Measurements from ENCODE around the gene PPOX.

PPOX gene

DNA sequence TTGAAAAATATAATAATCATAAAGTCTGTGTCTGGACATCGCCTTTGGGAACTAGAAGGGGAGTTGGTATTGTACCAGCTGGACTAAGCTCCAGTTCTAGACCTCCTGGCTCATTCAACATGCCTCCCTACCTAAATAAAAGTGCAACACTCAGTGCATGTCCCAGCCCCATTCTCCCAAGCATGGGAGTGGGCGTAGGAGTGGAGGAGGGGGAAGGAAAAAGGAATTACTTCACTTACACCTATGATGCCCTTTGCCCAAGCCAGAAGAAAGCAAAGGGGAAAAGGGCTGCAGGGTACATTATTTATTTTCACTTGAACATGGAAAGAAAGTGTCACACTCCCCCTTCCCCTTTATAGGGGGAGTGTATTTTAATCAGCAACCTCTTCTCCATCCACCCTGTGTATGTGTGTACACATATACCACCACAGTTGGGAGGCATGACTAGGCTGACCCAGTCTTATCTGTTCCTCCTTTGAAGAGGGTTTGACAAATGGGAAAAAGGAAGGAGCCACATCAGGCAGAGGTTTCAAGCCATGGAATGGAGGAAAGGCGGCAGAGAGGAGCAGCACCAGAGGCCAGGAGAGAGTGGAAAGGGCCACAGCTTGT is 45.1 kb upstream of the PPOX start:
- Histone ChIP-seq H3K36me3 (ENCODE audit: insufficient read depth, low read length) (peaks cover 64% of the 10 kb centered on the region), H2AFZ (ENCODE audit: low read length) (no peak overlapping the region), H3K9me3 (ENCODE audit: low read length) (no peaks in the 10 kb centered on the region), H3K4me1 (ENCODE audit: insufficient read depth, low read length, severe bottlenecking) (peaks cover 26% of the 10 kb centered on the region), H4K20me1 (ENCODE audit: insufficient read depth, low read length) (no peaks in the 10 kb centered on the region), H3K27ac (ENCODE audit: low read depth, low read length, poor library complexity, severe bottlenecking) (no peak overlapping the region), H3K27me3 (ENCODE audit: insufficient read depth, low read length) (no peaks in the 10 kb centered on the region), H3K9me2 (ENCODE audit: low read depth, low read length) (no peaks in the 10 kb centered on the region), H3K4me3 (ENCODE audit: low read depth, low read length, poor library complexity, severe bottlenecking) (no peak overlapping the region), H3K4me2 (ENCODE audit: low read length) (no peak overlapping the region), H3K79me2 (ENCODE audit: insufficient read depth, low read length) (peaks cover 16% of the 10 kb centered on the region), H3F3A (ENCODE audit: insufficient read depth, low read length) (no peaks in the 10 kb centered on the region), H3K9ac (ENCODE audit: low read length) (no peak overlapping the region)
- no peak for TF ChIP-seq CTCF (IDR thresholded peaks at IDR 0.05; ENCODE audit: low read length)
- TF ChIP-seq EZH2 (IDR thresholded peaks at IDR 0.05; ENCODE audit: borderline replicate concordance, low read length): no peak

- no peak overlapping the region for H3K4me2 ChIP-seq (ENCODE audit: low read length)
- TF ChIP-seq CTCF (IDR thresholded peaks at IDR 0.05; ENCODE audit: low read length): no peak
- no peak for TF ChIP-seq EZH2 (IDR thresholded peaks at IDR 0.05; ENCODE audit: borderline replicate concordance, low read length)
- no peak overlapping the region for H3K9ac ChIP-seq (ENCODE audit: low read length)
- peaks cover 9% of the 10 kb centered on the region for H3K79me2 ChIP-seq (ENCODE audit: insufficient read depth, low read length)
- H3K9me2 ChIP-seq (ENCODE audit: low read depth, low read length): no peaks in the 10 kb centered on the region
- peaks cover 63% of the 10 kb centered on the region for H3K36me3 ChIP-seq (ENCODE audit: insufficient read depth, low read length)
- H3K4me3 ChIP-seq (ENCODE audit: low read depth, low read length, poor library complexity, severe bottlenecking): no peak overlapping the region
- H2AFZ ChIP-seq (ENCODE audit: low read length): no peak overlapping the region
- H3K27me3 ChIP-seq (ENCODE audit: insufficient read depth, low read length): no peaks in the 10 kb centered on the region
- H4K20me1 ChIP-seq (ENCODE audit: insufficient read depth, low read length): no peaks in the 10 kb centered on the region
- H3K27ac ChIP-seq (ENCODE audit: low read depth, low read length, poor library complexity, severe bottlenecking): no peak overlapping the region
- no peaks in the 10 kb centered on the region for H3F3A ChIP-seq (ENCODE audit: insufficient read depth, low read length)
- peaks cover 19% of the 10 kb centered on the region for H3K4me1 ChIP-seq (ENCODE audit: insufficient read depth, low read length, severe bottlenecking)
- no peaks in the 10 kb centered on the region for H3K9me3 ChIP-seq (ENCODE audit: low read length)
Observed at GRCh38 chr1:161121834-161122233, 44.4 kb upstream of the PPOX start.

DNA sequence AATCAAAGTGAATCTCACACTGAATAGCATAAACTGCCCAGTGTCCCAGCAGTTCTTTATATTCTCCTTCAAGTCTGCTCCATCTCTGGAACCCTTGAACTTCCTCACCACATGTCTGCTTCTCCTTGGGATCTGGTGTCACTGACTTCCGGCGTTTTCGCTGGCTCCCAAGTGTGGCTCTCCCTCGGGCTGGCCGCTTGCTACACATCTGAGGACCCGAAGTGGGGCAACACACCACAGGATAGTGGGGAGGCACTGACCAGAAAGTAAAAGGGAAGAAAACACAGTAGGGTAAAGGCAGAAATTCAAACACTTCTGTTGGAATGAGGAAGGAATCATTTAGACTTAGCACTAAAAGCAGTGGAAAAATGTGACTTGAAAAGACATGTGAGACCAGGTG is 43.3 kb upstream of the PPOX start:
- no peaks in the 10 kb centered on the region for H3F3A ChIP-seq (ENCODE audit: insufficient read depth, low read length)
- H3K79me2 ChIP-seq (ENCODE audit: insufficient read depth, low read length): no peaks in the 10 kb centered on the region
- H3K9me3 ChIP-seq (ENCODE audit: low read length): no peaks in the 10 kb centered on the region
- H3K4me2 ChIP-seq (ENCODE audit: low read length): no peak overlapping the region
- no peak for TF ChIP-seq EZH2 (IDR thresholded peaks at IDR 0.05; ENCODE audit: borderline replicate concordance, low read length)
- no peak for TF ChIP-seq CTCF (IDR thresholded peaks at IDR 0.05; ENCODE audit: low read length)
- no peak overlapping the region for H3K4me3 ChIP-seq (ENCODE audit: low read depth, low read length, poor library complexity, severe bottlenecking)
- no peaks in the 10 kb centered on the region for H3K9me2 ChIP-seq (ENCODE audit: low read depth, low read length)
- no peak overlapping the region for H3K27ac ChIP-seq (ENCODE audit: low read depth, low read length, poor library complexity, severe bottlenecking)
- no peak overlapping the region for H3K9ac ChIP-seq (ENCODE audit: low read length)
- peaks cover 18% of the 10 kb centered on the region for H3K4me1 ChIP-seq (ENCODE audit: insufficient read depth, low read length, severe bottlenecking)
- no peaks in the 10 kb centered on the region for H3K27me3 ChIP-seq (ENCODE audit: insufficient read depth, low read length)
- H4K20me1 ChIP-seq (ENCODE audit: insufficient read depth, low read length): no peaks in the 10 kb centered on the region
- no peak overlapping the region for H2AFZ ChIP-seq (ENCODE audit: low read length)
- peaks cover 74% of the 10 kb centered on the region for H3K36me3 ChIP-seq (ENCODE audit: insufficient read depth, low read length)

Measured in OCI-LY1 (cell line).